ENCODE data around the gene BPI.
A peak's percentile ranks its signal among the peaks of the same experiment; 100 is the strongest.

DNA sequence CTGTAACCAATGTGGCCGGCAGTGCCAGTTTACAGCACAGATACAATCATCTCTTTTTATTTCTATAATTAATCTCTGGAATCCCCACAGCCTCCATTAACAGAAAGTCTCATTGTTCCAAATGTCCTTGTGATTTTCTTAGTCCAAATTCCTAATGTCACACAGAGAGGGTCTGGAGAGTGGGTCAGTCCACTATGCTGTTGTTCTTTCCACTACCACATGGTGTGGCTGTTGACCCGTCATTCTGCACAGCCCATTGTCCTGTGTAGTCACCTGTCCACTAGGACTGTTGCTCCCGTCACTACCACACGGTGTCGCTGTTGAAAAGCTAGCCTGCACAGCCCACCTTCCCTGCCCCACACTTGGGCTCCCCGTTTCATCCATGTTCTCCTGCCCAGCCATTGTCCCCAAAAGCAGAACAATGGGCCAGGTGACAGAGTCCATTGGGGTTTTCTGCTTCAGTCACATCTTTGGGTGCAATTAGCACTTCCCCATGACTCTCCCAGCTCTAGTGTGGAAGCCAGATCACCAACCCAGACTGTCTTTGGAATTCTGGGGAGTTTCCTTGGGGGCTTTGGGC is 33.7 kb downstream of the BPI start:
- TF ChIP-seq POLR2AphosphoS5 (IDR thresholded peaks at IDR 0.05; ENCODE audit: low read depth): no peak
- TF ChIP-seq, protein P1, sequence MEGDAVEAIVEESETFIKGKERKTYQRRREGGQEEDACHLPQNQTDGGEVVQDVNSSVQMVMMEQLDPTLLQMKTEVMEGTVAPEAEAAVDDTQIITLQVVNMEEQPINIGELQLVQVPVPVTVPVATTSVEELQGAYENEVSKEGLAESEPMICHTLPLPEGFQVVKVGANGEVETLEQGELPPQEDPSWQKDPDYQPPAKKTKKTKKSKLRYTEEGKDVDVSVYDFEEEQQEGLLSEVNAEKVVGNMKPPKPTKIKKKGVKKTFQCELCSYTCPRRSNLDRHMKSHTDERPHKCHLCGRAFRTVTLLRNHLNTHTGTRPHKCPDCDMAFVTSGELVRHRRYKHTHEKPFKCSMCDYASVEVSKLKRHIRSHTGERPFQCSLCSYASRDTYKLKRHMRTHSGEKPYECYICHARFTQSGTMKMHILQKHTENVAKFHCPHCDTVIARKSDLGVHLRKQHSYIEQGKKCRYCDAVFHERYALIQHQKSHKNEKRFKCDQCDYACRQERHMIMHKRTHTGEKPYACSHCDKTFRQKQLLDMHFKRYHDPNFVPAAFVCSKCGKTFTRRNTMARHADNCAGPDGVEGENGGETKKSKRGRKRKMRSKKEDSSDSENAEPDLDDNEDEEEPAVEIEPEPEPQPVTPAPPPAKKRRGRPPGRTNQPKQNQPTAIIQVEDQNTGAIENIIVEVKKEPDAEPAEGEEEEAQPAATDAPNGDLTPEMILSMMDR (IDR thresholded peaks at IDR 0.05; ENCODE audit: insufficient read depth, low read length): peak; percentile 52

Measured in HL-60 (cell line).